Measurements from ENCODE around the gene SNX17.

The SNX17 gene

DNA sequence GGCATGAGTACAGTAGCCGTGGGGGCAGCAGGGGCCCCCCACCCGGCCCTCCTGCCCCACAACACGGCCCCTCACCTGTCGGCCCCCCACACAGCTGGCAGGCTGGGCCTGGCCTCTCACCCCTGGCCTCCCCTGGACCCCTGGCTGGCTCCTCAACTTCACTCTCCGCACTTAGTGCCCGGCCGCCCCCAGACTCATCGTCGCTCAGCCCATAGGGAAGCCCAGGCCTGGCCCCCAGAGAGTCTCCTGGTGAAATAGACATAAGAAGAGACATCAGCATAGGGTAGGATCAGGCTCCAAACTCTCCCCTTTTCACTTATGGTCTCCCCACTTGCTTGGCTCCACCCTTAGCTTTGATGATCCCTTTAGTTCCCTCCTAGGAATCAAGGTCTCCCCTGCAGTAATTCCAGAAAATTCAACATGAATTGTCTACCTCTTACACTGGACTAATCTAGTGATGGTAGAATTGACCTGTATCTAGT lies 8.4 kb downstream of the SNX17 start:
- peaks cover 15% of the 10 kb centered on the region; the same call in 1 of the 2 replicates for H3K36me3 ChIP-seq (ENCODE audit: insufficient read depth, low read length)
- no peak overlapping the region for H2AFZ ChIP-seq (ENCODE audit: low read length, unreplicated experiment)
- no peaks in the 10 kb centered on the region for H3K27me3 ChIP-seq (ENCODE audit: insufficient read depth, low read length)
- peak overlapping the region; percentile 80 for H3K4me3 ChIP-seq (ENCODE audit: low read depth, low read length)
- peaks cover 21% of the 10 kb centered on the region for H3K4me1 ChIP-seq (ENCODE audit: control insufficient read depth, insufficient read depth, low read length, unreplicated experiment)
- H3K79me2 ChIP-seq (ENCODE audit: control insufficient read depth, insufficient read depth, low read length, unreplicated experiment): peaks cover 16% of the 10 kb centered on the region
- H3K27ac ChIP-seq (ENCODE audit: low read depth, low read length): peak overlapping the region; percentile 82

DNA sequence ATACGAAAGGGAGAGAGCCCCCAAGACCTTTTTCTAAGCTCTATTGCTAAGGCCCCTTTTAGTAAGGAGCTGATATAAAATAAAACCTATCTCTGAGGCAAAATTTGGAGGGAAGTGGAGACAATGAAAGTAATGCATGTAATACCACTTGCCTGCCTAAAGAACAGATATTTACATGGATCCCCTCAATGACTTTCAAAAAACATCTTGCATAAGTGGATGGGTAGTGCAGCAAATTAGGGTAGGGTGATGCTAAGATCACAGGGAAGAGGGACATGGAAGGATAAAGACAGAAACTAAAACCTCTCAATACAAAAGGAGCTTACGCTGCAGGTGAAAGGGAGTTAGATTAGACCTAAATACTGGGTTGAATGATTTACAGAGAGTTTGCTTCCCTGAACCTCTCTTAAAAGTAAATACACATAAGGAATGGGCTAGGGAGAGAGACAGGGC lies 9.0 kb downstream of the SNX17 start:
- Histone ChIP-seq H3K79me2 (ENCODE audit: control insufficient read depth, insufficient read depth, low read length, unreplicated experiment) (peaks cover 16% of the 10 kb centered on the region), H3K27ac (ENCODE audit: low read depth, low read length) (peak overlapping the region; percentile 82), H3K27me3 (ENCODE audit: insufficient read depth, low read length) (no peaks in the 10 kb centered on the region), H3K4me1 (ENCODE audit: control insufficient read depth, insufficient read depth, low read length, unreplicated experiment) (peaks cover 21% of the 10 kb centered on the region), H3K4me3 (ENCODE audit: low read depth, low read length) (peak overlapping the region; percentile 80), H2AFZ (ENCODE audit: low read length, unreplicated experiment) (no peak overlapping the region), H3K36me3 (ENCODE audit: insufficient read depth, low read length) (peaks cover 14% of the 10 kb centered on the region; the same call in 1 of the 2 replicates)

DNA sequence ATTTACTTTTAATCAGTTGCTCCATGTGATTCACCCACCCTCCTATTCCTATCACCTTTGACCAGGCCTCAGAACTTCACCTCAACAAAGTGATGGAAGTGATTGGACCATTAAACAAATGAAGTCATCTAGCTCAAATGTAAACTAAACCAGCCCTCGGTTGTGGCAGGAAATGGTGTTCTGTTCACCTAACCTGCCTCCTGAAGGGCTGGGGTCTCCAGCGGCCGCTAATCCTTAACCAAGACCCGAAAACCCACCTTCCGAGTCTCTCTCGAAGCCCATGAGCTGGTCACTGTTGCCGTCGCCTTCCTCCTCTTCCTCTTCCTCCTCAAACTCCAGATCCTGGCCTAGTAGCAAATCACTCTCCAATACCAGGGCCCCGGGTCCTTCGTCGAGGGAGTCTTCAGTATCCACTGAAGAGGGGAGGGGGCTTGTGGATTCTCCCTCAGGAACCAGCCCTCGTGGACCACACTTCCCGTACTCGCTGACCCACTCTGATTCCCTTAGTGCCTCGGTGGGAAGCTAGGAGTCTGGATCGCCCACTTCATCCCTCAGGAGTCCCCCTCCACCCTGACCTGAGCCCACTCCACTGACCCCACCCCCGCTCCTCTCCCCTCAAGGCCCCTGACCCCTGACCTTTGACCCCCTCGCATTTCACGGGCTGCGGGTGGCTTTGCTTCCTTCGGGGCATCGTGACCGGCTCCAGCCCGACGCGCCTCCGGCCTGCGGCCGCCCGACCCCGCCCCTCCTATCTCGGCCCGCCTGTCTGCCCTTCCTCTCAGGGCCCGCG lies 9.6 kb downstream of the SNX17 start:
- Histone ChIP-seq H3K4me1 (ENCODE audit: control insufficient read depth, insufficient read depth, low read length, unreplicated experiment) (peaks cover 21% of the 10 kb centered on the region), H3K27ac (ENCODE audit: low read depth, low read length) (peak overlapping the region; percentile 82), H3K4me3 (ENCODE audit: low read depth, low read length) (peak overlapping the region; percentile 80), H2AFZ (ENCODE audit: low read length, unreplicated experiment) (no peak overlapping the region), H3K79me2 (ENCODE audit: control insufficient read depth, insufficient read depth, low read length, unreplicated experiment) (peaks cover 16% of the 10 kb centered on the region), H3K36me3 (ENCODE audit: insufficient read depth, low read length) (peaks cover 13% of the 10 kb centered on the region; the same call in 1 of the 2 replicates), H3K27me3 (ENCODE audit: insufficient read depth, low read length) (no peaks in the 10 kb centered on the region)

DNA sequence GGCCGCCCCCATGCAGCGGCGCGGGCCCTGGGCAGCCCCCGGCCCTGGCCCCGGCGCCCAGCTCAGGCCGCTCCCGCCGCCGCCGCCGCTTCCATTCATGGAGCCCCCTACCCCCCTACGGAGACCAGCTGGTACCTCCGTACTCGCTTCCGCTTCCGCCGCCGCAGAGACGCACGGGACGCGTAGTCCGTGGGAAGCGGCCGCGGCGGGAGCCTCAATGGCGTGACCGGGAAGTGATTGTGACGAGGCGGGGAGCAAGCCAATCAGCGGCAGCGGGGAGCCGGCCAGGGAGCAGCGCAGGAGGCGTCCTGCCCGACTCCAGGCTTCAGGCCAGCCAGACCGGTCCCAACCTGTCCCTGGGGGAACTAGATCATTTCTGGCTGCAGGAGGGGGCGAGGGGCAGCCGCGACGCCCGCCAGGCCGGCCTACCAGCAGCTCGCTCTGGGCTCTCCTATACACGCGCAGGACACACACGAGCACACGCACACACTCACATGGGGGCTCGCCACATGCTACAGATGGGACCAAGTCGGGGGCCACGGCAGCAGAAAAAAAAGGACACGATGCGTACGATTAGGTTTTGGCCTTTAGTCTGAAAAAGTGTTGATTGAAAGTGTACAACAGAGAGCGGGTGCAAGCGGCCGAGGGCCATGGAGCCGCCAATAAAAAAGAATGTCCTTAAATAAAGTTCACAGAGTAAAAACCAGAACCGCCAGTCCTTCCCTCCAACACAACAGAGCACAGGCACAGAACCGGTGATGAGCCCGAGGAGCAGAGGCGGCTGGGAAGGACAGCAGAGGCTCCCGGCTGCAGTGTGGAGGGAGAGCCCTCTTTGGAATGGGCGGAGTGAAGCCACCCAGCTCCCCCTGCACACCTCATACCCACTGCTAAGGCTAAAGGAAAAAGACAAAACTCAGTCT lies 10.5 kb downstream of the SNX17 start, which contains the start of gene ZNF513:
Gene ZNF513, minus strand, starts transcription at position 109 of the 920 bp plus-strand sequence. CDS start 208 bp downstream, outside the sequence.
- H2AFZ ChIP-seq (ENCODE audit: low read length, unreplicated experiment): peak within 1 kb of the TSS; percentile 15
- peak within 1 kb of the TSS; percentile 82 for H3K27ac ChIP-seq (ENCODE audit: low read depth, low read length)
- H3K79me2 ChIP-seq (ENCODE audit: control insufficient read depth, insufficient read depth, low read length, unreplicated experiment): peaks cover 16% of the 10 kb centered on the region
- H3K4me1 ChIP-seq (ENCODE audit: control insufficient read depth, insufficient read depth, low read length, unreplicated experiment): peaks cover 21% of the 10 kb centered on the region
- H3K27me3 ChIP-seq (ENCODE audit: insufficient read depth, low read length): no peaks in the 10 kb centered on the region
- H3K4me3 ChIP-seq (ENCODE audit: low read depth, low read length): peak within 1 kb of the TSS; percentile 80
- H3K36me3 ChIP-seq (ENCODE audit: insufficient read depth, low read length): peaks cover 22% of the 10 kb centered on the region

DNA sequence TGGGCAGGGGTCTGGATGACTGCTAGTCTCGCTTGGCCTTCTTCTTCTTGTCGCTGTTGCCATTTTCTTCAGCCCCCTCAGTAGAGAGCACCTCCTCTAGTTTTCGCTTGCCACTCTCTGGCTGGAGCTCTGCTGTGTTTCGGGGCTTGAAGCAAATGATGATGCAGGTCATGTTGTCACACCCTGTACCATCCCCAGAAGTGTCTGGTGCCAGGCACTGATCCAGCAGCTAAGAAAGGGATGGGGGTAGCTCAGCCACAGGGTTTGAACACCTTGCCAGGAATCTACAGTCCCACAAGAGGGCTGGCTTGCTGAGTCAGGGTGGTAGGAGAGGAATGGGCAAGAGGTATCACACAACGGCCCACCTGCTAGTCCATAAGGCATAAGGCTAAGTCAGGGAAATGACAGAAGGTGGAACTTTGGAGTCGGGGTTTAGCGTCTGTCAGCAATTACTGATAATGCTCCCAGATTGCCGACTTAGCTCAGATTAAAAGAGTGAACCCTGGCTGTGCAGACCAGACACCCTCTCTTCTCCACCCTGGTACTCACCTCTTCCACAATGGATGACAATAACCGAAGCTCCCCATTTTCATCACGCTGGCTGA lies 11.3 kb downstream of the SNX17 start:
- H3K27ac ChIP-seq (ENCODE audit: low read depth, low read length): peak overlapping the region; percentile 82; the same call in 1 of the 2 replicates
- H2AFZ ChIP-seq (ENCODE audit: low read length, unreplicated experiment): peak overlapping the region; percentile 15
- H3K4me1 ChIP-seq (ENCODE audit: control insufficient read depth, insufficient read depth, low read length, unreplicated experiment): peaks cover 21% of the 10 kb centered on the region
- peaks cover 25% of the 10 kb centered on the region for H3K36me3 ChIP-seq (ENCODE audit: insufficient read depth, low read length)
- no peaks in the 10 kb centered on the region for H3K27me3 ChIP-seq (ENCODE audit: insufficient read depth, low read length)
- H3K79me2 ChIP-seq (ENCODE audit: control insufficient read depth, insufficient read depth, low read length, unreplicated experiment): peaks cover 16% of the 10 kb centered on the region
- no peak overlapping the region; the same call in 1 of the 2 replicates for H3K4me3 ChIP-seq (ENCODE audit: low read depth, low read length)

DNA sequence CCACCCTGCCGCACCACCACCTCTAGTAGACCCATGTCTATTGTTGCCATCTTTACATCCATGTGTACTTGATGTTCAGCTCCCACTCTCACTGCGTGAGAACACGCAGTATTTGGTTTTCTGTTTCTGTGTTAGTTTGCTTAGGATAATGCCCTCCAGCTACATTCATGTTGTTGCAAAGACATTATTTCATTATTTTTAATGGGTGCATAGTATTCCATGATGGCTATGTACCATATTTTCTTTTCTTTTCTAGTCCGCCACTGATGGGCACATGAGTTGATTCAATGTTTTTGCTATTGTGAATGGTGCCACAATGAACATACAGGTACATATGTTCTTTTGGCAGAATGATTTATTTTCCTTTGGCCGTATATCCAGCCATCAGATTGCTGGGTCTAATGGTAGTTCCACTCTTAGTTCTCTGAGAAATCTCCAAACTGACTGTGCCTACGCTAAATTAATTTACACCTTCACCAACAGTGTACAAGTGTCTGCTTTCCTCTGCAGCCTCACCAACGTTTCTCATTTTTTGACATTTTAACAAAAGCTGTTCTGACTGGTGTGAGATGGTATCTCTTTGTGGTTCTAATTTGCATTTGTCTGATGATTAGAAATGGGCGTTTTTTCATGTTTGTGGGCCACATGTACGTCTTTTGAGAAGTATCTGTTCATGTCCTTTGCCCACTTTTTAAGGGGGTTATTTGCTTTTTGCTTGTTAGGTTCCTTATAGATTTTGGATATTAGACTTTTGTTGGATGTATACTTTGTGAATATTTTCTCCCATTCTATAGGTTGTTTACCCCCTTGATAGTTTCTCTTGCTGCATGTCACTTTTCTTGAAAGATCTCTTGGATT lies 20.6 kb downstream of the SNX17 start:
- H3K4me1 ChIP-seq (ENCODE audit: control insufficient read depth, insufficient read depth, low read length, unreplicated experiment): no peaks in the 10 kb centered on the region
- H3K4me3 ChIP-seq (ENCODE audit: low read depth, low read length): no peak overlapping the region
- H3K79me2 ChIP-seq (ENCODE audit: control insufficient read depth, insufficient read depth, low read length, unreplicated experiment): peaks cover 64% of the 10 kb centered on the region
- H3K27ac ChIP-seq (ENCODE audit: low read depth, low read length): no peak overlapping the region
- H2AFZ ChIP-seq (ENCODE audit: low read length, unreplicated experiment): no peak overlapping the region
- H3K36me3 ChIP-seq (ENCODE audit: insufficient read depth, low read length): peaks cover 7% of the 10 kb centered on the region
- no peaks in the 10 kb centered on the region for H3K27me3 ChIP-seq (ENCODE audit: insufficient read depth, low read length)

DNA sequence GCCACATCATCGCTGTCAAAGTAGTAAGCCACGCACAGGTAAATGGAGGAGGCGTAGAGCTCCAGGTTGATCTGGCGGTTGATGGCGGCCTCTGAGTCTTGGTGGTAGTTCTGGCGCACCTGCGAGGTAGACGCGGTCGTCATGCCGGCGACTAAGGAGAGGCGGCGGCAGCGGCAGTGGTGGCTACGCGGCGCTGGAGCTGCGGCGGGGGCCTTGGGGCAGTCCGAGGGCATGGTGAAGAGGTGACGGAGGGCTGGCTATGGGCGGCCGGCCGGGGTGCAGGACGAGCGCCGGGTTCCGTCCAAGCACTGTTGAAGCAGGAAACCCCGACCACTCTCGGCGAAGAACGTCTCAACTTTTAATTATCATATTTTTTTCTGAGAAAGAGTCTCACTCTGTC lies 22.8 kb downstream of the SNX17 start:
- H3K4me1 ChIP-seq (ENCODE audit: control insufficient read depth, insufficient read depth, low read length, unreplicated experiment): no peaks in the 10 kb centered on the region
- H2AFZ ChIP-seq (ENCODE audit: low read length, unreplicated experiment): no peak overlapping the region
- no peaks in the 10 kb centered on the region for H3K27me3 ChIP-seq (ENCODE audit: insufficient read depth, low read length)
- H3K36me3 ChIP-seq (ENCODE audit: insufficient read depth, low read length): peaks cover 5% of the 10 kb centered on the region; the same call in 1 of the 2 replicates
- H3K4me3 ChIP-seq (ENCODE audit: low read depth, low read length): no peak overlapping the region
- peaks cover 83% of the 10 kb centered on the region for H3K79me2 ChIP-seq (ENCODE audit: control insufficient read depth, insufficient read depth, low read length, unreplicated experiment)
- H3K27ac ChIP-seq (ENCODE audit: low read depth, low read length): no peak overlapping the region

DNA sequence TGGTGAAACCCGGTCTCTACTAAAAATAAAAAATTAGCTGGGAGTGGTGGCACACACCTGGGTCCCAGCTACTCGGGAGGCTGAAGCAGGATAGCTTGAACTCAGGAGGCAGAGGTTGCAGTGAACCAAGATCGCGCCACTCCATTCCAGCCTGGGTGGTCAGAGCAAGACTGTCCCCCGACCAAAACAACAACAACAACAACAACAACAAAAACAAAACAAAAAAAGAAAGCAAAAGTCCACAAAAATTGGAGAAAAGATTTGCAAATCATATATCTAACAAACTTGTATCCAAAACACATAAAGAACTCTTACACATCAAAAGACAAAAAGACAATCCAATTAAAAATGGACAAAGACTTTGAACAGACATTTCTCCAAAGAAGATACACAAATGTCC lies 28.5 kb downstream of the SNX17 start:
- peaks cover 7% of the 10 kb centered on the region for H3K4me1 ChIP-seq (ENCODE audit: control insufficient read depth, insufficient read depth, low read length, unreplicated experiment)
- H3K4me3 ChIP-seq (ENCODE audit: low read depth, low read length): no peak overlapping the region
- peaks cover 92% of the 10 kb centered on the region for H3K79me2 ChIP-seq (ENCODE audit: control insufficient read depth, insufficient read depth, low read length, unreplicated experiment)
- H3K27me3 ChIP-seq (ENCODE audit: insufficient read depth, low read length): no peaks in the 10 kb centered on the region
- no peak overlapping the region for H3K27ac ChIP-seq (ENCODE audit: low read depth, low read length)
- H3K36me3 ChIP-seq (ENCODE audit: insufficient read depth, low read length): no peaks in the 10 kb centered on the region
- no peak overlapping the region for H2AFZ ChIP-seq (ENCODE audit: low read length, unreplicated experiment)

DNA sequence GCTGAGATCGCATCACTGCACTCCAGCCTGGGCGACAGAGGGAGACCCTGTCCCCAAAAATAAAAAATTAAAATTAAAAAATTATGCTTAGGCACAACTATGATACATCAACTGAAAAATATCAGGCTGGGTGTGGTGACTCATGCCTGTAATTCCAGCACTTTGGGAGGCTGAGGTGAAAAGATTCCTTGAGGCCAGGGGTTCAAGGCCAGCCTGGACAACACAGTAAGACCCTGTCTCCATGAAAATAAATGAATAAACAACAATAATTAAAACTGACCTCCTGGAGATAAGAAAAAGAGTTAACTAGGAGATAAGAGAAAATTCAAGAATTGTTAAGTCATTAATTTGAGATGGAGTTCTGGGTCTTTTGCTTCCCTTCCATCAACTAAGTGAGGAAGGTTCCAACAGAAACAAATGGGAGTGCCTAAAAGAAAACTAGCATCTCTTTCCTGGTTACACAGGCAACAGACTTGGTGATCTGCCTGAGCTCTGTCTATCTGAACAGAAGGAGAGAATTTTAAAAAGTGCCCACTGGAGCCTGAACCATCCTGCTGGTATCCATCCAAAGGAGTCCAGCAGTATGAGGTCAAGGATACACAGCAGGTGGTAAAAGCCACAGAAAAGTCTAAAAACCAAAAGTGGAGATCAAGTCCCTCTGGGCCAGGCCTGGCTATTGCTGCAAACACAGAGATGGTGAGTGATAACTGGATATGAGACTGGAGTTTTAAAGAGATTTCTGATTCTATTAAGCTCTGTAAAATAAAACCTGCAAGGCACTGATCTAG lies 30.1 kb downstream of the SNX17 start:
- Histone ChIP-seq H3K4me3 (ENCODE audit: low read depth, low read length) (no peak overlapping the region), H3K27ac (ENCODE audit: low read depth, low read length) (no peak overlapping the region), H3K79me2 (ENCODE audit: control insufficient read depth, insufficient read depth, low read length, unreplicated experiment) (peaks cover 97% of the 10 kb centered on the region), H2AFZ (ENCODE audit: low read length, unreplicated experiment) (no peak overlapping the region), H3K27me3 (ENCODE audit: insufficient read depth, low read length) (no peaks in the 10 kb centered on the region), H3K36me3 (ENCODE audit: insufficient read depth, low read length) (no peaks in the 10 kb centered on the region), H3K4me1 (ENCODE audit: control insufficient read depth, insufficient read depth, low read length, unreplicated experiment) (peaks cover 7% of the 10 kb centered on the region)

Measured in ACC112 (cell line).